Neuronal stem cell (in vitro differentiated cells): ENCODE data around the gene TAX1BP3.

Source experiments
- DNase-seq: peaks from one replicate; pipeline ENCODE4 v3.0.0-alpha.2; 2013; ENCODE audit warnings: low spot score
- H2AFZ ChIP-seq: one replicate; pipeline ENCODE4 v1.6.1; 2013; ENCODE audit warnings: mild to moderate bottlenecking, low read length, inconsistent platforms
- H2AK5ac ChIP-seq: 2 replicates; pipeline ENCODE4 v1.6.1; 2013; ENCODE audit warnings: low read depth, mild to moderate bottlenecking, inconsistent platforms, low read length, moderate library complexity, mixed read lengths
- H2BK120ac ChIP-seq: 2 replicates; pipeline ENCODE4 v1.6.1; 2013; ENCODE audit warnings: low read depth, mild to moderate bottlenecking, inconsistent platforms, low read length, moderate library complexity, mixed read lengths
- H2BK12ac ChIP-seq: one replicate; pipeline ENCODE4 v1.6.1; 2013; ENCODE audit warnings: low read length, inconsistent platforms
- H2BK15ac ChIP-seq: 2 replicates; pipeline ENCODE4 v1.6.1; 2013; ENCODE audit warnings: mild to moderate bottlenecking, low read length, inconsistent platforms, mixed read lengths
- H2BK5ac ChIP-seq: one replicate; pipeline ENCODE4 v1.6.1; 2013; ENCODE audit warnings: inconsistent platforms, mild to moderate bottlenecking, low read length, moderate library complexity
- H3K14ac ChIP-seq: one replicate; pipeline ENCODE4 v1.6.1; 2013; ENCODE audit warnings: low read length, inconsistent platforms
- H3K18ac ChIP-seq: 2 replicates; pipeline ENCODE4 v1.6.1; 2013; ENCODE audit warnings: low read length, inconsistent platforms
- H3K23ac ChIP-seq: 2 replicates; pipeline ENCODE4 v1.6.1; 2013; ENCODE audit warnings: low read depth, mild to moderate bottlenecking, mixed read lengths, low read length, inconsistent platforms; ENCODE audit not compliant: poor library complexity
- H3K27ac ChIP-seq: replicated peaks from 3 replicates; pipeline ENCODE4 v1.5.1; 2013; ENCODE audit warnings: low read length, inconsistent platforms
- H3K27me3 ChIP-seq, 3 experiments: 2 replicates each; pipeline ENCODE4 v1.6.1; 2013; ENCODE audit warnings: low read length in 3 of 3, mild to moderate bottlenecking in 2 of 3, inconsistent platforms in 1 of 3, low read depth in 1 of 3, mixed read lengths in 1 of 3, moderate library complexity in 1 of 3; ENCODE audit not compliant: control insufficient read depth in 3 of 3, insufficient read depth in 3 of 3
- H3K36me3 ChIP-seq, 2 donors: replicated peaks in 1 of 2; 2 replicates each; pipeline ENCODE4 v1.6.1; 2013; ENCODE audit warnings: low read length in 2 of 2; ENCODE audit not compliant: control insufficient read depth in 2 of 2, insufficient read depth in 2 of 2
- H3K4ac ChIP-seq: 2 replicates; pipeline ENCODE4 v1.6.1; 2013; ENCODE audit warnings: inconsistent platforms, mild to moderate bottlenecking, low read length, moderate library complexity
- H3K4me1 ChIP-seq, 2 donors: 1 replicate in 1 of 2; 2 replicates in 1 of 2; pipeline ENCODE4 v1.6.1; 2013; ENCODE audit warnings: low read length in 2 of 2, low read depth in 1 of 2; ENCODE audit not compliant: control insufficient read depth in 2 of 2, insufficient read depth in 1 of 2
- H3K4me2 ChIP-seq: one replicate; pipeline ENCODE4 v1.6.1; 2013; ENCODE audit warnings: mild to moderate bottlenecking, low read length, inconsistent platforms; ENCODE audit not compliant: insufficient read depth, poor library complexity, severe bottlenecking
- H3K4me3 ChIP-seq, 2 donors: 2 replicates each; pipeline ENCODE4 v1.5.1; 2013; ENCODE audit warnings: low read length in 2 of 2, mild to moderate bottlenecking in 2 of 2, inconsistent platforms in 1 of 2, moderate library complexity in 1 of 2
- H3K79me1 ChIP-seq: one replicate; pipeline ENCODE4 v1.6.1; 2013; ENCODE audit warnings: low read depth, mild to moderate bottlenecking, inconsistent platforms, low read length, moderate library complexity
- H3K9ac ChIP-seq: one replicate; pipeline ENCODE4 v1.6.1; 2013; ENCODE audit warnings: mild to moderate bottlenecking, low read depth, low read length, inconsistent platforms; ENCODE audit not compliant: poor library complexity
- H3K9me3 ChIP-seq, 2 donors: replicated peaks in 1 of 2; 2 replicates each; pipeline versions ENCODE3 to v1.6.1; 2013; ENCODE audit warnings: low read length in 2 of 2, mild to moderate bottlenecking in 2 of 2, inconsistent platforms in 1 of 2, low read depth in 1 of 2, mixed read lengths in 1 of 2, moderate library complexity in 1 of 2; ENCODE audit not compliant: control insufficient read depth in 2 of 2, insufficient read depth in 1 of 2
- H4K8ac ChIP-seq: one replicate; pipeline ENCODE4 v1.6.1; 2013; ENCODE audit warnings: low read depth, mild to moderate bottlenecking, inconsistent platforms, low read length, moderate library complexity
- H4K91ac ChIP-seq: one replicate; pipeline ENCODE4 v1.6.1; 2013; ENCODE audit warnings: low read length, low read depth, mild to moderate bottlenecking, inconsistent platforms; ENCODE audit not compliant: poor library complexity
- WGBS, 2 donors: extraction: QIAGEN DNeasy Blood & Tissue Kit; methylation state at CpG; one replicate each; pipeline ENCODE4 v1.1.7; 2013; ENCODE audit warnings: missing lambda C conversion rate in 2 of 2, mixed read lengths in 1 of 2; ENCODE audit not compliant: insufficient read length in 2 of 2, insufficient replicate concordance in 1 of 2; ENCODE audit errors: extremely low coverage in 2 of 2; 5-methylcytosine and 5-hydroxymethylcytosine counted together

TAX1BP3 gene

GRCh38 chr17:3647251-3647650 is 21.1 kb downstream of the TAX1BP3 start:
- no peak overlapping the region for H2BK120ac ChIP-seq
- no peaks in the 10 kb centered on the region for H3K79me1 ChIP-seq
- H2BK12ac ChIP-seq, result no peak overlapping the region
- H2AFZ ChIP-seq, result no peak overlapping the region
- H3K18ac ChIP-seq, result no peak overlapping the region
- H3K23ac ChIP-seq, result no peak overlapping the region
- H2BK5ac ChIP-seq, result no peak overlapping the region
- no peaks in the 10 kb centered on the region for H3K9me3 ChIP-seq
- H3K9ac ChIP-seq, result no peak overlapping the region
- no peak overlapping the region for H4K91ac ChIP-seq
- no peak overlapping the region for H3K4me3 ChIP-seq
- no peak overlapping the region for H2BK15ac ChIP-seq
- H3K4ac ChIP-seq, result no peak overlapping the region
- no peak overlapping the region for H3K14ac ChIP-seq
- H3K4me2 ChIP-seq, result no peak overlapping the region
- H3K27ac ChIP-seq, result no peak overlapping the region
- no peaks in the 10 kb centered on the region for H3K27me3 ChIP-seq
- peaks cover 0 to 6% of the 10 kb centered on the region in 2 donors for H3K4me1 ChIP-seq
- no peak overlapping the region for H2AK5ac ChIP-seq
- no peak overlapping the region for H4K8ac ChIP-seq
- H3K36me3 ChIP-seq, result peaks cover 5 to 37% of the 10 kb centered on the region in 2 donors
- no peak for DNase-seq
- WGBS, 2 donors, result no CpG with 5 or more reads among the region's 12 CpGs

GRCh38 chr17:3645310-3645709 is 23.1 kb downstream of the TAX1BP3 start:
- H3K27ac ChIP-seq, result no peak overlapping the region
- peaks cover 0 to 15% of the 10 kb centered on the region in 2 donors for H3K4me1 ChIP-seq
- no peak overlapping the region for H3K4me3 ChIP-seq
- no peak overlapping the region for H4K8ac ChIP-seq
- no peak overlapping the region for H4K91ac ChIP-seq
- H3K4me2 ChIP-seq, result no peak overlapping the region
- H3K18ac ChIP-seq, result no peak overlapping the region
- H3K14ac ChIP-seq, result no peak overlapping the region
- no peak for DNase-seq
- H3K9me3 ChIP-seq, result no peaks in the 10 kb centered on the region
- no peak overlapping the region for H3K4ac ChIP-seq
- peaks cover 3% of the 10 kb centered on the region for H3K79me1 ChIP-seq
- peaks cover 7 to 41% of the 10 kb centered on the region in 2 donors for H3K36me3 ChIP-seq
- H3K27me3 ChIP-seq, result no peaks in the 10 kb centered on the region
- H2BK12ac ChIP-seq, result no peak overlapping the region
- H2BK5ac ChIP-seq, result no peak overlapping the region
- no peak overlapping the region for H2AK5ac ChIP-seq
- H2AFZ ChIP-seq, result no peak overlapping the region
- H2BK120ac ChIP-seq, result no peak overlapping the region
- WGBS, 2 donors, result no CpG with 5 or more reads among the region's 5 CpGs
- H3K9ac ChIP-seq, result no peak overlapping the region
- H2BK15ac ChIP-seq, result no peak overlapping the region
- H3K23ac ChIP-seq, result no peak overlapping the region

- no peak overlapping the region for H2BK5ac ChIP-seq
- no peak overlapping the region for H3K9ac ChIP-seq
- no peak overlapping the region for H3K27ac ChIP-seq
- WGBS, 2 donors, result no CpG with 5 or more reads among the region's 4 CpGs
- H3K79me1 ChIP-seq, result peaks cover 3% of the 10 kb centered on the region
- H3K4me1 ChIP-seq, result peaks cover 0 to 25% of the 10 kb centered on the region in 2 donors
- DNase-seq, result no peak
- H4K91ac ChIP-seq, result no peak overlapping the region
- H3K36me3 ChIP-seq, result peaks cover 7 to 36% of the 10 kb centered on the region in 2 donors
- no peak overlapping the region for H3K18ac ChIP-seq
- no peak overlapping the region for H2BK15ac ChIP-seq
- H3K9me3 ChIP-seq, result no peaks in the 10 kb centered on the region
- no peak overlapping the region for H3K4me3 ChIP-seq
- H3K4me2 ChIP-seq, result no peak overlapping the region
- H2AK5ac ChIP-seq, result no peak overlapping the region
- no peak overlapping the region for H3K4ac ChIP-seq
- no peak overlapping the region for H2BK12ac ChIP-seq
- H3K23ac ChIP-seq, result no peak overlapping the region
- no peak overlapping the region for H2BK120ac ChIP-seq
- no peak overlapping the region for H4K8ac ChIP-seq
- no peak overlapping the region for H2AFZ ChIP-seq
- no peaks in the 10 kb centered on the region for H3K27me3 ChIP-seq
- no peak overlapping the region for H3K14ac ChIP-seq
Observed at GRCh38 chr17:3643889-3644349, 24.5 kb downstream of the TAX1BP3 start.

GRCh38 chr17:3641717-3642486 is 26.5 kb downstream of the TAX1BP3 start:
- Histone ChIP-seq H2BK5ac (no peak overlapping the region), H3K9me3 (no peaks in the 10 kb centered on the region), H3K27me3 (no peaks in the 10 kb centered on the region), H3K18ac (no peak overlapping the region), H3K23ac (no peak overlapping the region), H3K36me3 (peaks cover 4 to 29% of the 10 kb centered on the region in 2 donors), H3K27ac (no peak overlapping the region), H2BK12ac (no peak overlapping the region), H4K8ac (no peak overlapping the region), H3K14ac (no peak overlapping the region), H3K9ac (no peak overlapping the region), H4K91ac (no peak overlapping the region), H3K4me2 (no peak overlapping the region), H2AFZ (no peak overlapping the region), H3K79me1 (peaks cover 6% of the 10 kb centered on the region), H2AK5ac (no peak overlapping the region), H3K4me1 (peaks cover 2 to 25% of the 10 kb centered on the region in 2 donors), H3K4me3 (no peak overlapping the region), H2BK120ac (no peak overlapping the region), H2BK15ac (no peak overlapping the region), H3K4ac (no peak overlapping the region)
- no peak for DNase-seq
- WGBS, 2 donors, result no CpG with 5 or more reads among the region's 19 CpGs
